Fibroblast of skin of left quadriceps (primary cell): ENCODE results near the gene FGF14.

Experiments
- DNase-seq, 2 experiments: peaks; one replicate each; pipeline ENCODE4 v3.0.0-alpha.2; 2013; ENCODE audit warnings: low read depth in 2 of 2

The FGF14 gene

GRCh38 chr13:101792189-101792588, 609.7 kb downstream of the FGF14 start:
- DNase-seq: no peak

GRCh38 chr13:101785858-101786257, 616.0 kb downstream of the FGF14 start:
- DNase-seq: no peak

- DNase-seq: no peak
Measured at GRCh38 chr13:101784313-101784712, 617.5 kb downstream of the FGF14 start.

GRCh38 chr13:101783554-101783953, 618.3 kb downstream of the FGF14 start:
- DNase-seq: no peak

- no peak for DNase-seq
Measured at GRCh38 chr13:101780211-101780610, 621.6 kb downstream of the FGF14 start.

- DNase-seq: no peak
Measured at GRCh38 chr13:101779147-101779546, 622.7 kb downstream of the FGF14 start.

GRCh38 chr13:101775267-101775666, 626.6 kb downstream of the FGF14 start:
- no peak for DNase-seq

- DNase-seq: no peak
Measured at GRCh38 chr13:101774393-101774792, 627.5 kb downstream of the FGF14 start.

- DNase-seq: no peak
Measured at GRCh38 chr13:101773062-101773461, 628.8 kb downstream of the FGF14 start.

GRCh38 chr13:101767131-101767530, 634.7 kb downstream of the FGF14 start:
- DNase-seq: no peak

GRCh38 chr13:101763191-101763590, 638.7 kb downstream of the FGF14 start:
- peak in 1 of 2 experiments; percentile 1 for DNase-seq

- DNase-seq: peak; percentile 16 to 19
Measured at GRCh38 chr13:101757446-101758039, 644.3 kb downstream of the FGF14 start.

GRCh38 chr13:101755228-101755887, 646.5 kb downstream of the FGF14 start:
- DNase-seq: no peak

- DNase-seq: no peak
Measured at GRCh38 chr13:101752432-101752831, 649.4 kb downstream of the FGF14 start.

GRCh38 chr13:101751488-101751887, 650.4 kb downstream of the FGF14 start:
- DNase-seq: peak; percentile 58

- DNase-seq: no peak
Measured at GRCh38 chr13:101749584-101749983, 652.3 kb downstream of the FGF14 start.

- DNase-seq: no peak
Measured at GRCh38 chr13:101747039-101747438, 654.8 kb downstream of the FGF14 start.

- no peak for DNase-seq
Measured at GRCh38 chr13:101746513-101746912, 655.3 kb downstream of the FGF14 start.

- no peak for DNase-seq
Measured at GRCh38 chr13:101739382-101740178, 662.3 kb downstream of the FGF14 start.

- no peak for DNase-seq
Measured at GRCh38 chr13:101738336-101738735, 663.5 kb downstream of the FGF14 start.

- DNase-seq: no peak
Measured at GRCh38 chr13:101736566-101736965, 665.3 kb downstream of the FGF14 start.

GRCh38 chr13:101730420-101731000, 671.3 kb downstream of the FGF14 start:
- DNase-seq: no peak
